ENCODE results near the gene RPL27.

The RPL27 gene

GRCh38 chr17:43051969-43052368, 53.8 kb downstream of the RPL27 start:
- DNase-seq (ENCODE audit: low spot score) (no peak), FAIRE-seq (no peak)
